Stomach (tissue), 9 donors: ENCODE results near the gene TSSK2. TPM values are rescaled to one million over a fixed set of nuclear protein-coding genes. Genes with fewer than 3 reads are reported as not detected.

Experiments used
- DNase-seq, 2 donors: peaks; one replicate each; pipeline versions ENCODE4 v3.0.0 to v3.0.0-alpha.2; 2013 to 2019
- H3K27ac ChIP-seq, 5 donors: fragments of 200-600 bp in 4 of 5; sonication (generic) in 4 of 5; one replicate each; pipeline ENCODE4 v1.5.1; 2013 to 2019; ENCODE audit warnings: mild to moderate bottlenecking in 1 of 5, moderate library complexity in 1 of 5
- H3K27me3 ChIP-seq, 3 donors: fragments of 200-600 bp; sonication (generic); one replicate each; pipeline ENCODE4 v1.5.1; 2017 to 2019; ENCODE audit warnings: mixed run types in 1 of 3
- H3K36me3 ChIP-seq, 4 donors: fragments of 200-600 bp; sonication (generic); 1 replicate in 3 of 4; 2 replicates in 1 of 4; pipeline ENCODE4 v1.5.1; 2016 to 2019
- H3K4me1 ChIP-seq, 4 donors: fragments of 200-600 bp; sonication (generic); one replicate each; pipeline ENCODE4 v1.5.1; 2016 to 2019
- H3K4me3 ChIP-seq, 4 donors: fragments of 200-600 bp; sonication (generic) in 3 of 4; one replicate each; pipeline ENCODE4 v1.5.1; 2016 to 2019; ENCODE audit warnings: mild to moderate bottlenecking in 1 of 4
- H3K9me3 ChIP-seq, 4 donors: fragments of 200-600 bp; sonication (generic); one replicate each; pipeline ENCODE4 v1.5.1; 2016 to 2019
- CTCF ChIP-seq, 7 experiments: fragments of 450-650 bp in 4 of 7; fragments of 200-600 bp in 3 of 7; sonication (generic) in 3 of 7; IDR thresholded peaks; one replicate each; pipeline ENCODE4 v1.5.1; 2016 to 2019; ENCODE audit warnings: antibody characterized with exemption in 7 of 7, control low read depth in 2 of 7, mild to moderate bottlenecking in 1 of 7
- EP300 ChIP-seq: sonication (generic); formaldehyde crosslinking; IDR thresholded peaks from one replicate; pipeline ENCODE4 v1.6.1; 2017; ENCODE audit warnings: antibody characterized with exemption
- POLR2A ChIP-seq, 4 donors: fragments of 450-650 bp; IDR thresholded peaks; one replicate each; pipeline ENCODE4 v1.6.1; 2016; ENCODE audit warnings: antibody characterized with exemption in 4 of 4, control low read depth in 2 of 4, mild to moderate bottlenecking in 1 of 4, moderate library complexity in 1 of 4
- POLR2AphosphoS5 ChIP-seq, 3 donors: sonication (generic); formaldehyde crosslinking; IDR thresholded peaks; one replicate each; pipeline ENCODE4 v1.6.1; 2016; ENCODE audit warnings: antibody characterized with exemption in 3 of 3
- WGBS, 5 donors: extraction: QIAGEN DNeasy Blood & Tissue Kit in 3 of 5; methylation state at CpG; one replicate each; pipeline versions ENCODE4 v1.1.5 to v1.1.7; 2013 to 2018; 5-methylcytosine and 5-hydroxymethylcytosine counted together
- intact Hi-C: fragments of 100-400 bp; cut with DNase I; formaldehyde crosslinking; loops from one replicate; pipeline ENCODE4 v1.15.1; 2023; ENCODE audit warnings: low total_unique reads
- polyA plus RNA-seq, 3 donors: library from polyadenylated mRNA; stranded (reverse); fragments of 200-250 nt; gene quantifications; one replicate each; pipeline ENCODE4 v1.2.3, GENCODE V29; 2013
- total RNA-seq, 5 donors: library from RNA; depleted of rRNA; stranded (reverse); fragments of >200 nt; gene quantifications; one replicate each; pipeline versions ENCODE4 v1.1.0 to v1.2.3, GENCODE V29; 2014 to 2016
- donor health status: healthy with polysubstance abuse.
- donor health status: Bipolar disorder and iron deficiency.
- donor health status: healthy.

Gene TSSK2
- total and polyA plus RNA-seq, 8 donors: 0.08 TPM; not detected in 7

DNA sequence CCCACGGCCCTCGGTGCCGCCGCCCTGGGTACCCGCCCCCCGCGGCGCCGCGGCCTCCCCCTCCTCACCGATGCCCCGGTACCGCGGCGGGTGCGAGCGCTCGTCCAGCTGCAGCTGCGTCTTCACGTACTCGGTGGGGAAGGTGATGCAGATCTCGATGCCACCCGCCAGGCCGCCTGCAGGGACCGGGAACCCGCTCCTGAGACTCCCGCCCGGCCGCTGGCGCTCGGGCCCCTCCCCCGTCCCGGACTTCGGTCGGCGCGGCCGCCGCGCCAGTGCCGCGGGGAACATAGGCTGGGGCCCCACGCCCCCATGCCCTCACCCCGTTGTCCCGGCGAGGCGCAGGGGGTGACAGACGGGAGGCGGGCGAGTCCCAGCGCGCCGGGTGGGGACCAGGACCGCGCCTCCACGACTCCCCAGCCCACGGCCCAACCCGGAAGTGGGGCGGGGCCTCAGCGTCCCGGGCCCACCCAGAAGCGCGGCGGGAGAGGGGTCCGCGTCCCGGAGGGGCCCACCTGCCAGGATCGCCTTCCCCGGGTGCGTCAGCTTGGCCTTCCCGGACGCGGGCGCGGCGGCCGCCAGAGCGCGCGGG is 47.1 kb downstream of the TSSK2 start:
- 0 to 2% (median 0%) methylated on average over 5 to 80 of the region's 80 CpGs for WGBS, 5 donors
- TF ChIP-seq POLR2A (IDR thresholded peaks at IDR 0.05) (no peak), CTCF (IDR thresholded peaks at IDR 0.05) (no peak), EP300 (no peak), POLR2AphosphoS5 (IDR thresholded peaks at IDR 0.05) (no peak)
- peak; percentile 60 to 84 for DNase-seq
- H3K4me1 ChIP-seq: peaks cover 47 to 60% (median 56%) of the 10 kb centered on the region in 4 donors
- peak overlapping the region; percentile 91 to 96 (median 94) for H3K4me3 ChIP-seq
- H3K36me3 ChIP-seq: peaks cover 0 to 4% (median 2%) of the 10 kb centered on the region in 4 donors
- no peaks in the 10 kb centered on the region for H3K9me3 ChIP-seq
- intact Hi-C loops: no loop called here
- peak overlapping the region; percentile 92 to 98 (median 94) for H3K27ac ChIP-seq
- H3K27me3 ChIP-seq: no peaks in the 10 kb centered on the region

GRCh38 chr22:19178657-19179496 is 47.8 kb downstream of the TSSK2 start, which contains the start of gene SLC25A1:
SLC25A1 (minus strand) TSS chr22:19178736; CDS start chr22:19178673, 63 bp downstream.
- Histone ChIP-seq H3K36me3 (peaks cover 0 to 4% (median 2%) of the 10 kb centered on the region in 4 donors), H3K9me3 (no peaks in the 10 kb centered on the region), H3K27me3 (no peaks in the 10 kb centered on the region), H3K27ac (peak within 1 kb of the TSS; percentile 92 to 98 (median 94)), H3K4me3 (peak within 1 kb of the TSS; percentile 91 to 96 (median 94)), H3K4me1 (peaks cover 40 to 53% (median 49%) of the 10 kb centered on the region in 4 donors)
- peak; percentile 97 for DNase-seq
- intact Hi-C loops: no loop called here
- TF ChIP-seq CTCF (IDR thresholded peaks at IDR 0.05): no peak
- peak; percentile 1 to 45 (median 45) for TF ChIP-seq POLR2AphosphoS5 (IDR thresholded peaks at IDR 0.05)
- 0 to 2% (median 1%) methylated on average over 9 to 86 of the region's 86 CpGs for WGBS, 5 donors

DNA sequence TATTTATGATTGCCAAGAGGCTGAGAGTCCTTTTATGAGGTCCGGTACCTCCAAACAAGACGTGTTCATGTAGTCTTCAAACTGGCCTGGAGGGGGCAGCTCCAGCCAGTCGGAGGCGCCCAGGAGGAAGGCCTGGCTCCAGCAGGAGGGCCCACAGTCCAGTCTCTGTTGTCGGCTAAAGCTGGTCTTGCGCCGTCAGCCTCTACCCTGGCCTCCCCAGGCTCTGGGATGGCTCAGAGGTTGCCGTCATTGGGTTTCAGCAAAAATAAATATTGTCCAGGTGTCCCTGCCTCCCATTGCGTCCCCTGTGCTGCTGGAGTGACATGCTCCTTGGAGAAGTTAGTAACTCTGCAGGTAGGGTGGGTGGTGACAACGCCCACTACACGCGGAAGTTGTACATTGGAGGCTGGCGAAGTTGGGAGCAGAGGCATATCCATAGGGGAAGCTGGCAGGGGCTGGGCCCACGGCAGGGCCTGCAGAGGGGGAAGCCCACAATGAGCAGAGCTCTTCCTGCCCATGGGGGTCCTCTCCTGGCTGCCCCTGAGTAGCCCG is 48.5 kb downstream of the TSSK2 start:
- Histone ChIP-seq H3K4me3 (peak overlapping the region; percentile 91 to 96 (median 94)), H3K27me3 (no peaks in the 10 kb centered on the region), H3K36me3 (peaks cover 0 to 4% (median 2%) of the 10 kb centered on the region in 4 donors), H3K9me3 (no peaks in the 10 kb centered on the region), H3K4me1 (peaks cover 33 to 46% (median 42%) of the 10 kb centered on the region in 4 donors), H3K27ac (peak overlapping the region; percentile 92 to 98 (median 94))
- TF ChIP-seq POLR2A (IDR thresholded peaks at IDR 0.05) (no peak), CTCF (IDR thresholded peaks at IDR 0.05) (peak in 5 of 7 experiments; percentile 41 to 70 (median 62)), POLR2AphosphoS5 (IDR thresholded peaks at IDR 0.05) (peak in 1 of 3 donors; percentile 42), EP300 (no peak)
- 17 to 34% (median 27%) methylated on average over 12 to 15 of the region's 15 CpGs for WGBS, 5 donors
- peak; percentile 80 to 94 for DNase-seq
- intact Hi-C loops: loop anchor here (10.0 kb wide), 1 partner anchor 275 kb away; no protein-coding TSS in a partner anchor

DNA sequence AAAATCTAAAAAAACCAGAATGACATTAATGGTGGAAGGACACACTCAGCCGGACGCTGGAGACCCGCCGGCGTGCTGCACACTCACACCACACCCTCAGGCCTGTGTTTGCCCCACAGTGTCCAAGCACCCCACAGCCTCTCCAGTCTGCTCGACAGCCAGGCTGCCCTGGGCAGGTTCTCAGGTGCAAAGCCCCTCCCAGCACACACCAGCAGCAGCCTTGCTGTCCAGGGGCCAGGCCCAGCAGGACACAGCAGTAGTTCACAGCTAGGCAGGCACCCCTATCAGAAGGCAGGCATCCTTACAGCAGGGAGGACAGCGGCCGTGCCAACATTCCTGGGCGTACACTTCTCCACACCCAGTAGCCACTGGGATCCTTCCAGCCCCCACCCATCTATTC is 49.1 kb downstream of the TSSK2 start:
- TF ChIP-seq POLR2A (IDR thresholded peaks at IDR 0.05): no peak
- TF ChIP-seq EP300: no peak
- TF ChIP-seq CTCF (IDR thresholded peaks at IDR 0.05): no peak
- no peak for TF ChIP-seq POLR2AphosphoS5 (IDR thresholded peaks at IDR 0.05)
- 86 to 91% (median 88%) methylated on average over 6 to 9 of the region's 9 CpGs for WGBS, 5 donors
- Histone ChIP-seq H3K27me3 (no peaks in the 10 kb centered on the region), H3K4me3 (no peak overlapping the region), H3K9me3 (no peaks in the 10 kb centered on the region), H3K36me3 (peaks cover 0 to 4% (median 2%) of the 10 kb centered on the region in 4 donors), H3K4me1 (peaks cover 27 to 39% (median 36%) of the 10 kb centered on the region in 4 donors), H3K27ac (peak overlapping the region in 2 of 5 donors; percentile 93 to 94)
- no peak for DNase-seq
- intact Hi-C loops: loop anchor here (10.0 kb wide), 1 partner anchor 275 kb away; no protein-coding TSS in a partner anchor
